ENCODE measurements around the gene HLX. TPM values are rescaled to one million over a fixed set of nuclear protein-coding genes. Genes with fewer than 3 reads are reported as not detected.

The HLX gene
- total RNA-seq, 1 donor from 2014 or later: 1.4 TPM

GRCh38 chr1:220873868-220874655, 5.2 kb upstream of the HLX start:
- Mint-ChIP-seq H3K27ac (ENCODE audit: unreplicated experiment) (no peak overlapping the region), H3K4me1 (ENCODE audit: unreplicated experiment) (peaks cover 21% of the 10 kb centered on the region), H3K36me3 (ENCODE audit: low read depth, unreplicated experiment) (no peaks in the 10 kb centered on the region), H3K27me3 (ENCODE audit: unreplicated experiment) (peaks cover 14% of the 10 kb centered on the region), H3K4me3 (ENCODE audit: unreplicated experiment) (no peak overlapping the region), H3K9me3 (ENCODE audit: unreplicated experiment) (no peaks in the 10 kb centered on the region)
- DNase-seq (ENCODE audit: low spot score): peak; percentile 62
- peak; percentile 76 for TF ChIP-seq CTCF (IDR thresholded peaks at IDR 0.05; ENCODE audit: unreplicated experiment)

GRCh38 chr1:220875260-220875659, 4.0 kb upstream of the HLX start:
- H3K4me1 Mint-ChIP-seq (ENCODE audit: unreplicated experiment): peaks cover 21% of the 10 kb centered on the region
- H3K27ac Mint-ChIP-seq (ENCODE audit: unreplicated experiment): no peak overlapping the region
- TF ChIP-seq CTCF (IDR thresholded peaks at IDR 0.05; ENCODE audit: unreplicated experiment): no peak
- peaks cover 14% of the 10 kb centered on the region for H3K27me3 Mint-ChIP-seq (ENCODE audit: unreplicated experiment)
- DNase-seq (ENCODE audit: low spot score): no peak
- H3K36me3 Mint-ChIP-seq (ENCODE audit: low read depth, unreplicated experiment): no peaks in the 10 kb centered on the region
- no peak overlapping the region for H3K4me3 Mint-ChIP-seq (ENCODE audit: unreplicated experiment)
- H3K9me3 Mint-ChIP-seq (ENCODE audit: unreplicated experiment): no peaks in the 10 kb centered on the region

- H3K27ac Mint-ChIP-seq (ENCODE audit: unreplicated experiment): no peak overlapping the region
- DNase-seq (ENCODE audit: low spot score): peak; percentile 65
- H3K4me1 Mint-ChIP-seq (ENCODE audit: unreplicated experiment): peaks cover 32% of the 10 kb centered on the region
- H3K9me3 Mint-ChIP-seq (ENCODE audit: unreplicated experiment): no peaks in the 10 kb centered on the region
- H3K4me3 Mint-ChIP-seq (ENCODE audit: unreplicated experiment): peak overlapping the region; percentile 47
- no peak for TF ChIP-seq CTCF (IDR thresholded peaks at IDR 0.05; ENCODE audit: unreplicated experiment)
- H3K27me3 Mint-ChIP-seq (ENCODE audit: unreplicated experiment): peaks cover 23% of the 10 kb centered on the region
- H3K36me3 Mint-ChIP-seq (ENCODE audit: low read depth, unreplicated experiment): no peaks in the 10 kb centered on the region
Measured at GRCh38 chr1:220876511-220877376, 2.5 kb upstream of the HLX start.

DNA sequence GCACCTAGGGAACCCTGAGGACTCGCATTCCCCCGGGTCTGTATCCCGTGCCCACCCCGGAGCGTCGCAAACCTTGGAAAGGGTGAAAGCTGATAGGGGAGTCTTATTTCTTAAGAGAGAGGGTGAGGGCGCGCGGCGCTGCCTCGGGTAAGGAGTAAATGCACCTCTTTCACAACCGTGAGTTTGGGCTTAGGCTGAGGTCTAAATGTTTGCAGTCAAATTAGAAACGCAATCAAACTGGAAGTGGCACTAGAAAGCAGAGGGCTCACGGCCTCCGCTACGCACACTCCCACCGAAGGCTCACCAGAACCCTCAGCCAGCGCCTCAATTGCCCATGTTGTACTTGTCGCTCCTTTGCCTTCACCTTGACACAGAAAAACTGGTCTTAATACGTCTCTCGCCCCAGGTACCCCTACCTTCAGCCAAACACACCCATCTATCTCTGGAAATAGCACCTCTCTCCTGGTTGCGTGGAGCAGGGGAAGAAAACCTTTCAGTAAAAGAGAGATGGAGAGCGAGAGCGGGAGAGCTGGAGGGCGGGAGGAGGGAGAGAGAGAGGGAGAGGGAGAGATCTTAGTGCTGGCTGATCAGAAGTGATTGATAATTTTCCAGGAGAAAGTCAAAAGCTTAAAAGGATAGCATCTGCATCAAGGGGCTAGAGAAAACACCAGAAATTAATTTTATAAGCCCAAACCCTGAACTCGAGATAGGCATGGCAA, 1.7 kb upstream of the HLX start:
- Mint-ChIP-seq H3K36me3 (ENCODE audit: low read depth, unreplicated experiment) (no peaks in the 10 kb centered on the region), H3K27me3 (ENCODE audit: unreplicated experiment) (peaks cover 27% of the 10 kb centered on the region), H3K4me3 (ENCODE audit: unreplicated experiment) (peak overlapping the region; percentile 35), H3K27ac (ENCODE audit: unreplicated experiment) (no peak overlapping the region), H3K9me3 (ENCODE audit: unreplicated experiment) (no peaks in the 10 kb centered on the region), H3K4me1 (ENCODE audit: unreplicated experiment) (peaks cover 39% of the 10 kb centered on the region)
- DNase-seq (ENCODE audit: low spot score): no peak
- TF ChIP-seq CTCF (IDR thresholded peaks at IDR 0.05; ENCODE audit: unreplicated experiment): no peak

Measured in endothelial cell (in vitro differentiated cells).